CMK (cell line): ENCODE data around the gene QKI.
"Not testable (repeated sequence)": the region's sequence is repeated elsewhere in the genome, so short reads cannot be mapped to it uniquely, and the experiment has no call there.

Experiments used
- DNase-seq: peaks from one replicate; pipeline ENCODE4 v3.0.0-alpha.2; 2010; ENCODE audit warnings: low read depth

The QKI gene

DNA sequence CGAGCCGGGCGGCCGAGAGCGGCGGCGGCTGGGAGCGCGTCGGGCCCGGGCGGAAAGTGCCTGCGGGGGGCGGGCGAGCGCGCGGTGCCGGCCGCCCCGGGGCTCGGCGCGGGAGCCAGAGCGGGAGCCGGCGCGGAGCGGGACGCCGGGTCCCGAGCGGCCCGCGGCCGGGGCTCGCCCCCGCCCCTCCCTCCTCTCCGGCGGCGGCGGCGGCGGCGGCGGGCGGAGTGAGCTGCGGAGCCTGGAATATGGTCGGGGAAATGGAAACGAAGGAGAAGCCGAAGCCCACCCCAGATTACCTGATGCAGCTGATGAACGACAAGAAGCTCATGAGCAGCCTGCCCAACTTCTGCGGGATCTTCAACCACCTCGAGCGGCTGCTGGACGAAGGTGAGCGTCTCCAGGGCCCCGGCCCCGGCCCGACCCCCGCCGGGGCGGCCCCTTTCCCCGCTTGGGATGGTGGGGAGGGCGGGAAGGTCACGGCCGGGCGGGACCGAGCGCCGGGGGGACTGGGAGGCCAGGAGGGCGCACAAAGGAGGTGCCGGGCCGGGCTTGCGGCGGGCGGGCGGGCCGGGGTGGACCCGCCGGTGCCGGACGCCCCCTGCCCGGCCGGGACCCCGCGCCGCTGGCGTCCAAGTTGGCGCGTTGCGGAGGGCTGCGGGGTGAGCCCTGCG, 565 bp downstream of the QKI start:
- no peak for DNase-seq

DNA sequence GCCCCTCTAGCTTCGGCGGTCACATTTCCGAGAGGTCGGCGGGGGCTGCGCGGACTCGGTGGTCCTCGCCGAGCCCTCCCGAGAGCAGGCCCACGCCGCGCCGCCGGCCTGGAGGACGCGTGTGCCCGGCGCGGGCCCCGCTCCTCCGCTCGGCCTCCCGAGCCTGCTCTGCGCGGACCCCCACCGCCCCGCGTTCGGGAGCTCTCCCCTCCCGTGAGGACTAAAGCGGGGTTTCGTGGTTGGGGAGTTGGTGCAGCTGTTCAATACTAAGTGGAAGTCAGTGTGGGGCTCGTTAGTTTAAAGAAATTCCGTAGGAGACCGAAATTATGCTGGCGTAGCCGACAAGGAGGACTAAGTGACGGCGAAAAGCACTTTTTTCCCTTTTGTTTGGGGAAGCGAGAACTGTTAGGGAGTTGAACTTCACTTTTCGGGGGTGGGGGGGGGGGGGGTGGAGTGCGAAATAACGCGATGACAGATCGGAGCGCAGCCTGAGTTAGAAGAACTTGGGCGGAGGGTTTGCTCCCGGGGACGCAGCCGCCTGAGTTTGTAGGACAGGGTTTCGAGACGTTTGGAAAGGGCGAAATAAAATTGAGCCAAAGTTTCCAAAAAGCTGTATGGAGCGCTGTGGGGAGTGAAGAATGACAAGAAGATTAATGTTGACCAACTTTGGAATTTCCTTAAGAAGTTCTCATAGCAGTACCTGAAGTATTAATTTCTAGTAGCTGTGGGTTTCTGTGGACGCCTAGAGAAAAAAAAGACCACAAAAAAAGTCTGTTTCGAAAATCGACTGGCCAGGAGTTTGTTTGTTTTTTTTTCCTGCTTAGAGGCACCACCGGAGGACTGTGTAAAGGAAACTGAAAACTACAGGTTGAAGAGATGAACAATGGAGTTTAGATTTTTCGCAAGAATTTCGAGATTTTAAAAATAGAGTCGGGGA, 1.4 kb downstream of the QKI start:
- DNase-seq, result no peak

DNA sequence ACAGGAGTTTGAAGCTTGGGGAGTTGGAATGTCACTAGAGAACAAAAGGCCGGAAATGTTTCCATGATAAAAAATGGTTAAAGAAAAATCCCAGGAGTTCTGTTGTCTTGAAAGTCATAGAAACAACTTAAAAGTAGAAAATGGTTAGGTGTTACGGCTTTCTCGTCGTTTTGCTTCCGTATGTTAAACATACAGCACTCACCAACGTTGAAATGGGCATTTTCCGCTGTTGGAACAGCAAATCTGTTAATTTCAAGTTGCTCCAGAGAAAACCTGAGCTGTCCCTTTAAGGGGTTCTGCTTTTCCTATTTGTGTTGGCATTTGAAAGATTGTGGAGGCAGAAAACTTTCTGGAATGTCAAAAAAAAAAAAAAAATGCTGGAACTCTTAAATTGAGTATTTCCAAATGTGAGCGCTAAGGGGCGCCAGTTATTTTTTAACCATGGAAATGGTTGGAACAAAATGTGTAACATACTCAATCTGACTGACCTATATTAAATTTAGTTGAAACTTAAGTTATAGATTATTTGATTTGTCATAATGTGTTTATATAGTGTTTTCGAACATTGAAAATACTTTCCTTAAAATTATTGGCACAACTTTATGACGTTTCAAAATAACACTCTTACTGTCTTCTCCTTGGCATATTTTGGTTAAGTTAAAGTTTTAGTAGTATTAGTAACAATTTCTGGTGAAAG, 2.2 kb downstream of the QKI start:
- DNase-seq, result no peak

DNA sequence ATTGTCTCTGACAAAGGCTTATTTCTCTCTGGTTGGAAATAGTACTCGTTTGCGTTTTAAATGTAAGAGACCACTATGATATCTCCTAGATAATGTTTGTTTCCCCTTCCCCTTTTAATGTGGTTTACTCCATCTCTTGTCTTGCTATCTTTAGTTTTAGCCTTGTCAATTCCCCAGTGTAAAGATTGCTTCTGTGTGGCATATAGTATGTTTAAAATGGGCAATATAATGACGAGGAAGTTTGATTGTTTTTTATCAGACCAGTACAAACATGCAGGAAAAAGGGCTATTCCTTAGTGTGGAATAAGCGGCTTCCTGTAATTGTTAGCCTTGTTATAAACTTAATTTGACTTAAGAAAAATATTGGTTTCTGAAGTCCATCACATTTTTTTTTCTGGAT, 3.1 kb downstream of the QKI start:
- no peak for DNase-seq

DNA sequence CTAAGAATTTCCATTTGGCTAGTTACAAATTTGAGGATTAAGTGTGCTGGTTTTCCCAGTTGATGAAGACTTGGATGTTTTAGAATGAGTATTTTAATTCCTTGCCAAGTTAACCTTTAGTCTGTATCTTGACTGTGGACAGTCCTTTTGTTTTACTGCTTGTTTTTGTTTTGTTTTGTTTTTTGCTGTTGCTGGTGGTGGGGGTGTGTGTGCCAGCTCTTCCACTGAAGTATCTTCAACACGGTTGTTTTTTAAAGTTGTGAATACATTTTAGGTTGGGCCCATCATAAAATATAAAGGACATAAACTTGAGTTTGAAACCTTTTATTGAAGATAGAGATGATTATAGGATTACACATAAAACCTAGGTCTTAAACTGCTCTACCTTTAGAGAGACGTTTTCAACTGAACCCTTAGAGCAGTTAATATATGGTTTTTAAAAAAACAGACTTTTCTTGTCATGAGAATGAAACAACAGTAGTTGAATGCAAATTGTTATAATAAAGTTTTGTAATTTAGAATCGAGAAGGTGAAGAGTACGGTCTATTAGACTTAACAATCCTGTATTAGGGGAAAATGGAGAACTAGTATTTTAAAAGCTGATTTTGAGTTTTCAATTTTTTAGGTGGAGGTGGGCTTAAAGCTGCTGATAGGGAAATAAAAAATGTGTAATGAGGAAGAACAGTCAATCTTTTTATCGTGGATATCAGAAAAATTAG, 4.0 kb downstream of the QKI start:
- no peak for DNase-seq

DNA sequence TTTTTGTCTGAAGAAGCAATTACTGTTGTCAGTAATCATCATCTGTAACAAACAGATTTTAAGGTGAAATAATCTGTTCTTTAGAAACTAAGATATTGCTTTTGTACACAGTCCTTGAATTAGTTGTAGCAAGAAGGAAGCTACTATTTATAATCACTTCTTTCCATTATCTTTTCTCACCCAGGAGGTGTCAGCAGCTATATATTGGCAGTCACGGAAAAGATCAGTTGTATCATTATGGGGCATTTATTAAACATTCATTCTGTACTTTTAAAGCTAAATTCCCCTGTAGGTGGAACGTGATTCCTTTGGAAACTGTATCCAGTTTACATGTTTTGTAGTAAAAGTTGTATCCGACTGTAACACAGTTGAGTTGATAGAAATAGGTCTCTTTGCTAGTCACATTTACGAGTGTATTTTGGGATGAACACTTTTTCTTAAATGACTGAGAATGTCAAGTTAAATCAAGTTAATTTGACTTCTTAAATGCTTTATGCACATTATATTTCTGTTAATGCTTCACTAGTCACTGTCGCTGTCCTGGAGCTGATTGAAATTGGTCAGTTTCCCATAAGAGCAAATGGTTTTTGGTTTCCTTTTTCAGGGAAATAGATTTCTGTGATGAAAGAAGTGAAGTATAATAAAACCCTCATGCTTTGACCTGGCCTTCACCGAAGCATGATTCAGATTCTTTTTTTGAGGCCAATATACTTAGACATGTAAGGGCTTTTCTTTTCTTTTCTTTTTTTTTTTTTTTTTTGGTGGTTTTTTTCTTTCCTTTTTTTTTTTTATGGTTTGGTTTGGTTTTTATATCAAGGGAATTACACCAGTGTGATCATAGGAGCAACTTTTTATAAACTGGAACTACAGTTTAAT, 5.1 kb downstream of the QKI start:
- no peak for DNase-seq

DNA sequence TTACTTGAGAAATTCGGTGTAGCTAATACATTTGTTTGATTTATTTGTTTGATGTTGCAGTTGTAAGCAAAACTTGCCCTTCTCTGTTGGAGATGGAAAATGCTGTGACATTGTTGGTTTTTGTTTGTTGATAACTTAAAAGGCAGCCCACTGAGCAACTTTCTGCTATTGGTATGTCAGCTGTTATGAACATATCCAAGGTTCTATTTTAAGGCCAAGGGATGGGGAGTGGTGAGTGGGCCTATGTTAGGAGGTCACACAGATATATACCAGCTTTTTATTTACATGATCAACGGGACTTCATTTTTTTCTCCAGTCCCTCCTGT, 5.7 kb downstream of the QKI start:
- DNase-seq, result no peak

DNA sequence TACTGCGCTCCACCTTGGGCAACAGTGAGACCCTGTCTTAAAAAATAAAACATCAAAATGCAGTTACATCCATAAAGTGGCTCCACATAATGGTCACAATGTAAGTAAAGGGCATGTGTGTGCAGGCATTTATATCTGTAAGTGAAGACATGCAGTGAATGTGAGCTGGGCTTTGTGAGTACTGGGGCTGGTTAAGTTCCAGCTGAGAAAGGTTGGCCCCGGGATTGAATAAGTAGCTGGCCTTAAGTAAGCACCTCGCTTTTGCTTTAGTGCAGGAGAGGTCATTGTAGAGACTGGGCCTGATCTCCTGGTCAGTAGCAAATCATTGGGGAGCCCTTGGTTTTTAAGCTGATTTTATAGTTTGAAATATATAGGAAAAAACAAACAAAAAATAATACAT, 8.0 kb downstream of the QKI start:
- no peak for DNase-seq

DNA sequence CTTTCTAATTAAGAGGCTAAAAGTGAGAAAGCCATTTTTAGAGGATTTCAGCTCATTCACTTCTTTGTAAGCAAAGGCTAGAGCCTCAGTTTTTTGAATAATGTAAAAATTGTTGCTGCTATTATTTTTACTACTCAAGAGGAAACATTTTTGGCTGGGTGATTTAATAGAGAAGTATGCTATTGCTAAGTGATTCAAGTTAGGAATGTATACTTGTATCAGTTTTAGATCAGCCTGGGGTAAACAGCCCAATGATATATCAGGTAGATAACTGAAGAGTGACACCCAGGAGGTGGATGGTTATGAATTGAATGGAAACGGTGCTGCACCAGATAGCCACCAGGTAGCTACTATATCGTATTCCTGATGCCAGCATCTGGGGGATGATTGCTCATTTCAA, 9.2 kb downstream of the QKI start:
- no peak for DNase-seq

DNA sequence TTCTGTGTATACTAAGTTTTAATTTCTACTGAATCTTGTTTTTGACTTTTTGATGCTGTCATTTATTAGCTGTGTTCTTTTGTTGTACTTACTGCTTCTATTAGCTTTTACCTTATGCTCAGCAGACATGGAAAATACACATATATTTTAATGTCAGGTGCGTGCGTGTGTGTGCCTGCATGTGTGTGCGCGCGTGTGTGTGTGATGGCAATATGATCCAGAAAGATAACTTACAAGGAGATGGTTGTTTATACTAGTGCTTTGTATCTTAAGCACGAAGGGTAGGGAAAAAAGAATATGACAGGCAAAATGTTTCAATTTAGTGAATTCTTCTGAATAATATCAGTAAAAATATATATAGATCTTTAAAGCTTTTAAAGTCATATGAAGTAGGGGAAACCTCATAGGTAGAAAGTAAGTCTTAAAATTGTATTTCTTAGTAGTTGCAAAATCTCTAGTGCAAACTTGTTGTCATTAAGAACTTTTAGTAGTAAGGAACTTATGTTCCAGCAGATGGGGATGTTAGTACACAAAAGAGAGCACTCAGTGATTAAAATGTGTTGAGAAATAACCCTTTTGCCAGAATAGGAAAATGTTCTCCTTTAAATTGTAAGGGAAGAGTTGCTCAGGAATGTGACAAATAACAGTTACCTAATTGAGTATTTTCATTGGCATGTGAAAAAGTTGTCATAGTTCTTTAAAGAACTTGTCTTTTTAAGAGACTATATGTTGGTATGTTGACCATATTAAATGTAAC, 13.2 kb downstream of the QKI start:
- no peak for DNase-seq

DNA sequence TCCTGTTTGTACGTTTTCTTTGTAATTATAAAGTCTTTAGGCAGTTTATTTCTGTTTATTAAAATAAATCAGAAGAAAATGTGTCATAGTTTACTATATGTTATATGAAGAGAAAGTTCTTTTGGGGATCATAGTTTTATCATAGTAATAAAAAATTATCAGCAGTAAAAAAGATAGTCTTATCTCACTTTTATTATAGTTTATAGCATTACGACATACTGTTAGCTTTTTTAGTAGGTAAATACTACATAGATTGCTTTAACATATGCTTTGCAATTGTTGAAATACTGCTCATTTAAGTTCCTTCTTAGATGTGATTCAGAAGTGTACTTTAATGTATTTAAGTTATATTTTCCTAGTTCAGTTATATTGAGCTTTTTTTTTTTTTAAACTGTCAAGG, 13.9 kb downstream of the QKI start:
- no peak for DNase-seq

DNA sequence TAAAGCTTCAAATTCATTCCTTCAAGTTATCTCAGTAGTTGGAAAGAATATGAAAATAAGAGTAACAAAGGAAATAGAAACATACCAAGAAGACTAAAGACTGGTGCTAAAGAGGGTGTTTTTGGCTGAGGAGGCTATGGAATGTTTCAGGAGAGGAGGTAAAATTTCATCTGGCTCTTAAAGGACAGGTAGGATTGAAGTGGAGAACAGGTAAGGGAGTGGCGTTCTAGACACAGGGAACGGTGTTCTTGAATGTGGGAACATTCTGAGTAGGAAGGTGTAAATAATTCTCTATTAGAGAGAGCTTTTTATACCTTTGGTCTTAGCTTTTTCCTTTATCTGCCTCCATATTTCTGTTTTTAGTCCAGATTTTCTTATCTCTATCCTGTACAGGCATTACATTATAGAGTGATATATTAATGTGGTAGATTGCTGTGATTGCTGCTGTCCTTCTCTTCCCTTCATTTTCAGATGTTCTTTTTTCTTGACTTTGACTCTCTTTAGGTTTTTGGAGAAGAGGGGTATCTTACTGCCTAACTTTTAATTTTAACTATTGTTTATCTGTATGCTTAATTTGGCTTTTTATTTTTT, 15.4 kb downstream of the QKI start:
- DNase-seq, result no peak

DNA sequence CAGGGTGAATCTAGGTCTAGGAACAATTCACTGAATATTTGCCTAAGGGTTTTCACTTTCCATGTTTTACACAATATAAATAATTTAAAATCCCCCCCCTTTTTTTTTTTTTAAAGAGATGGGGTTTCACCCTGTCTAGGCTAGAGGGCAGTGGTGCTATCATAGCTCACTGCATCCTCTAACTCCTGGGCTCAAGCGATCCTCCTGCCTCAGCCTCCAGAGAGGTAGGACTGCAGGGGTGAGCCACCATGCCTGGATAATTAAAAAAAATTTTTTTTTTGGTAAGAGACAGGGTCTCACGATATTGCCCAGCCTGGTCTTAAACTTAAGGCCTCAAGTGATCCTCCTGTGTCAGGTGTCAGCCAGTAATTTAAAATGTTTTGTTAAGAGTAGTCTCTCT, 17.8 kb downstream of the QKI start:
- no peak for DNase-seq

DNA sequence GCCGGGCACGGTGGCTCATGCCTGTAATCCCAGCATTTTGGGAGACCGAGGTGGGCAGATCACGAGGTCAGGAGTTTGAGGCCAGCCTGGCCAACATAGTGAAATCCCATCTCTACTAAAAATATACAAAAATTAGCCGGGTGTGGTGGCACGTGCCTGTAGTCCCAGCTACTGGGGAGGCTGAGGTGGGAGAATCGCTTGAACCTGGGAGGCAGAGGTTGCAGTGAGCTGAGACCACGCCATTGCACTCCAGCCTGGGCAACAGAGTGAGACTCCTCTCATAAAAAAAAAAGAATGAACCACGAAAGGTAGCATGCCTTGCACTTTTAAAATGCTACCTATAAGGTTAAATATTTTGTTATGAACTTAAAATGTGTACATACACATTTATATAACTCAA, 19.0 kb downstream of the QKI start:
- DNase-seq, result not testable (repeated sequence)

DNA sequence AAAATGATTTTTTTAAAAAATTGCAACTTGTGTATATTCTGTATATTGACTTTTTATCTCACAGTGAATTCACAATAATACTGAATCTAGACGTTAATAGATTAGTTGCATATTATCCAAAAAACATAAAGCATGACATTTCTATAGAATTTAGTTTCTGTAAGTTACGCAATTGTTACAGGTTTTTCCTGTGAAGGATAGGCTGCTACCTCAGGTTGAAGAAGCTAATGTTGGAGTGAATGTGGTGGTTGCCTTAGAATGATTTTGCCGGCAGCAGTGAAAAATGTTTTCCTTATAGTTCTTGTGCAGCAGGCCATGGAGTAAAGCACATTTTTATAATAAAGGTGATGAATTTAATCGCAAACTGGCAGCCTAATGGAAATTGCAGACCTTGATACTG, 20.5 kb downstream of the QKI start:
- DNase-seq, result no peak

DNA sequence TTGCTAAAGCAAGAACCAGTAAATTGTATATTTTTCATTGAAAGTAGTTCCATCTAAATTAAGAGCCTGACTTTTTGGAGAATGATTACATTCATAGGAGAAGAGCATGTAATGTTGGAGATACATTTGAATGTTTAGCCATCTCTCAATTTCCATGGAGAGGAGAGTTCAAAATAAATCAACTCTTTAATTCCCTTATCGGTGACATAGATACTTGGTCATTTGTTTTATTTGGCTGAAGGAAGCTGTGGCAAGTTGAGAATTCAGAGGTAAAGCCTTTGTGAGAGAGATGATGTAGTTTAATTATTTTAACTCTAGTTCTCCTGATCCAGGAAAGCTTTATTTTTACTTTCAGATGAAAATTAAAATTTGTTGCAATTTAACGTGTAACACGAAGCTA, 22.3 kb downstream of the QKI start:
- no peak for DNase-seq

DNA sequence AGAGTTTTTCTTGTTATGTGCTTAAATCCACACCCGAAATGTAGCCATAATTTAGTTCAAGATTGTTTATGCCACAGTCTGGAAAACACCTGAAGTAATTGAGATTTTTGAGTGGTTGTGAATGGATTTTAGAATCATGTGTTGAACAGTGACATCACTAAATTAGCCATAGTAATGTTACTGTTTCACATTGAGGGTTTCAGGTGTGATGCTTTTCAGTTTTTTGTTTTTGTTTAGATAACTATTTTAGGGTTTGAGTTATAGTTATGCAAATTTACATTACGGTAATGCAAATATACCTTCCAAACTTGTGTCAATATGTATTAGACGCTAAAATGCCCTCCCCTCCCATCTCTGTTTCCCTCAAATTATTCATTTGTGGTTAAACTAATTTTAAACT, 22.9 kb downstream of the QKI start:
- DNase-seq, result no peak

DNA sequence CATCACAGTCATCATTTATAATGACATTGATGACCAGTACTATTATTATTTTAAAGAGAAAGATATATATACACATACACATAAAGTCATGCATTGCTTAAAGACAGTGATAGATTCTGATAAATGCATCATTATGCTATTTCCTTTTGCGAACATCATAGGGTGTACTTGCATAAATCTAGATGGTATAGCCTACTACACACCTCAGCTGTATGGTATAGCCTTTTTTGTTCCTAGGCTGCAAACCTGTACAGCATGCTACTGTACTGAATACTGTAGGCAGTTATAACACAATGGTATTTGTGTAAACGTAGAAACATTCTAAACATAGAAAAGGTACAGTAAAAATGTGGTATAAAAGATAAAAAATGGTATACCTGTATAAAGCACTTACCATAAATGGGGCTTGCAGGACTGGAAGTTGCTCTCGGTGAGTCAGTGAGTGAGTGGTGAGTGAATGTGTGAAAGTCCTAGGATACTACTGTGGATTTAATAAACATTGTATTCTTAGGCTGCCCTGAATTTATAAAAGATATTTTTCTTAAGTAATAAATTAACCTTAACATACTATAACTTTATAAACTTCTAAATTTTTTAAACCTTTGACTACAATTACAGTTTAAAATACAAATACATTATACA, 23.9 kb downstream of the QKI start:
- no peak for DNase-seq

DNA sequence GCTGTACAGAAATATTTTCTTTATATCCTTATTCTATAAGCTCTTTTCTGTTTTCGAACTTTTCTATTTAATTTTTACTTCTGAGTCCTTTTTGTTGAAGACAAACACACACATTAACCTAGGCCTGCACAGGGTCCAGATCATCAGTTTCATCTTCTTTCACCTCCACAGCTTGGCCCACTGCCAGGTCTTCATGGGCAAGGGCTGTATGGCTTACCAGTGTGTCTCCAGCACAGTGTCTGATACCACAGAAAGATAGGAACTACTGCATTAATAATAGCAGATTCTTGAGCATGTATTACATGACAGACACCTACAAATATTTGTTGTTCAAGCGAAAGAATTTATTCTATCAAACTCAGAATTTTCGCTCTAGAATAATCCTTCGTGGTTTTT, 24.4 kb downstream of the QKI start:
- no peak for DNase-seq

DNA sequence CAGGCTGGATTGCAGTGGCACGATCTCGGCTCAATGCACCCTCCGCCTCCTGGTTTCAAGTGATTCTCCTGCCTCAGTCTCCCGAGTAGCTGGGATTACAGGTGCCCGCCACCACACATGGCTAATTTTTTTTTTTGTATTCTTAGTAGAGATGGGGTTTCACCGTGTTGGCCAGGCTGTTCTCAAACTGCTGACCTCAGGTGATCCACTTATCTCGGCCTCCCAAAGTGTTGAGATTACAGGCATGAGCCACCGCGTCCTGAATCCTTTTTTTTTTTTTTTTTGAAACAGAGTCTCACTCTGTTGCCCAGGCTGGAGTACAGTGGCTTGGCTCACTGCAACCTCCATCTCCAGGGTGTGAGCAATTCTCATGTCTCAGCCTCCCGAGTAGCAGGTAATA, 24.9 kb downstream of the QKI start:
- DNase-seq, result not testable (repeated sequence)
